ENCODE data around the gene CRABP2. TPM values are rescaled to one million over a fixed set of nuclear protein-coding genes. Genes with fewer than 3 reads are reported as not detected.

The CRABP2 gene
- total RNA-seq, 1 experiment from 2014 or later: 209 TPM

DNA sequence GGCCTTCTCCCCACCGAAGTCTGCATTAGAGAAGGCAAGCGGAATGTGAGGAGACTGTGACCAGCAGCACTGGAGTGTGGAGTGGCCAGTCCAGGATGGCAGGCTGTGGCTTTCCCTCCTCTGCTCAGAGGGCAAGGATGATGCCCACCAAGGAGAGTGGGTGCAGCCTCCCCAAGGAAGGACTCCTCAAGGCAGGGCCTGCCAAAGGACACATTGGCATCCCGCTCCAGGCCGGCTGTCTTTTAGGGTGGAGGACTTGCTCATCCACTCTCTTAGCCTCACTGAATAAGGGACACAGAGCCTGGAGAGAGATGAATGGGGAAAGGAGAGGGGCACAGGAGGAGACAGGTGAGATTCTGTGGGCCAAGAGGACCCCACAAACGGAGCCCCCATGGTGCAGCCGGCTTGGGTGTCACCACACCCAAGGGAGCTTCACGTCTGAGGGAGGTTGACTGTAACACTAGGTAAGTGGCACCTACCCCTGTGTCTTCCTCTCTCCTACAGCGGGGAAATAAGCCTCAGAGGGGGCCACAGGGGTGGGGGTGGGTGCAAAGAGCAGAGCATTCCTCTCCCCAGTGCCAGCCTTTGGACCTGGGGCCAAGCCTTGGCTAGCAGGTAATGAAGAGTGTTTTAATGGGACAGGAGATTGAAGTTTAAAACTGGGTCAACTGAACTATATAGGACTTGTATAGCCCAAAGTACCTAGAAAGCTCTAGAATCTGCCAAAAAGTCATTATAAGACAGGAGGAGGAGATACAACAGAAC is 24.0 kb downstream of the CRABP2 start:
- no peak overlapping the region for H3K4me2 ChIP-seq (ENCODE audit: low read length)
- H3K4me3 ChIP-seq (replicated peaks in 1 of 2; ENCODE audit: low read depth in 1 of 2, low read length in 2 of 2): no peak overlapping the region
- H3K36me3 ChIP-seq (ENCODE audit: control insufficient read depth in 1 of 2, insufficient read depth in 2 of 2, low read length in 2 of 2): no peaks in the 10 kb centered on the region
- H3K27ac ChIP-seq (ENCODE audit: low read depth, low read length): no peak overlapping the region
- no peak overlapping the region for H3K9ac ChIP-seq (ENCODE audit: low read length)
- no peaks in the 10 kb centered on the region for H3K79me2 ChIP-seq (ENCODE audit: insufficient read depth, low read length)
- no TSS peak for BruUV-seq (replicated peaks)
- DNase-seq (ENCODE audit: low read depth, low spot score) (no peak), ATAC-seq (no peak)
- intact Hi-C loops (cut with micrococcal nuclease): no loop called here
- H2AFZ ChIP-seq (ENCODE audit: low read depth, low read length, poor library complexity, severe bottlenecking): no peak overlapping the region
- ChIA-PET RAD21 (ENCODE audit: low non-redundant PET in 1 of 2, low total read pairs in 2 of 2, uncharacterized antibody in 2 of 2, unreplicated experiment in 2 of 2) (no interaction called here), POLR2A (interaction anchor here (1.4 kb wide), 1 partner anchor 20 kb away, joined by 8 read pairs; no protein-coding TSS in a partner anchor), CTCF (interaction anchor here (0.9 to 2.6 kb wide), 6 partner anchors 12 to 179 kb away, joined by 3 to 13 read pairs (median 8); partner anchors contain the start of genes CRABP2 and NTRK1)
- TF ChIP-seq, protein P1, sequence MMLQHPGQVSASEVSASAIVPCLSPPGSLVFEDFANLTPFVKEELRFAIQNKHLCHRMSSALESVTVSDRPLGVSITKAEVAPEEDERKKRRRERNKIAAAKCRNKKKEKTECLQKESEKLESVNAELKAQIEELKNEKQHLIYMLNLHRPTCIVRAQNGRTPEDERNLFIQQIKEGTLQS (IDR thresholded peaks at IDR 0.05): no peak
- TF ChIP-seq ZFX (IDR thresholded peaks at IDR 0.05) (no peak), SP1 (IDR thresholded peaks at IDR 0.05; ENCODE audit: low read depth) (no peak)
- TF ChIP-seq, protein P2, sequence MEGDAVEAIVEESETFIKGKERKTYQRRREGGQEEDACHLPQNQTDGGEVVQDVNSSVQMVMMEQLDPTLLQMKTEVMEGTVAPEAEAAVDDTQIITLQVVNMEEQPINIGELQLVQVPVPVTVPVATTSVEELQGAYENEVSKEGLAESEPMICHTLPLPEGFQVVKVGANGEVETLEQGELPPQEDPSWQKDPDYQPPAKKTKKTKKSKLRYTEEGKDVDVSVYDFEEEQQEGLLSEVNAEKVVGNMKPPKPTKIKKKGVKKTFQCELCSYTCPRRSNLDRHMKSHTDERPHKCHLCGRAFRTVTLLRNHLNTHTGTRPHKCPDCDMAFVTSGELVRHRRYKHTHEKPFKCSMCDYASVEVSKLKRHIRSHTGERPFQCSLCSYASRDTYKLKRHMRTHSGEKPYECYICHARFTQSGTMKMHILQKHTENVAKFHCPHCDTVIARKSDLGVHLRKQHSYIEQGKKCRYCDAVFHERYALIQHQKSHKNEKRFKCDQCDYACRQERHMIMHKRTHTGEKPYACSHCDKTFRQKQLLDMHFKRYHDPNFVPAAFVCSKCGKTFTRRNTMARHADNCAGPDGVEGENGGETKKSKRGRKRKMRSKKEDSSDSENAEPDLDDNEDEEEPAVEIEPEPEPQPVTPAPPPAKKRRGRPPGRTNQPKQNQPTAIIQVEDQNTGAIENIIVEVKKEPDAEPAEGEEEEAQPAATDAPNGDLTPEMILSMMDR (IDR thresholded peaks at IDR 0.05 in 2 of 3, conservative IDR thresholded peaks at IDR 0.05 in 1 of 3; ENCODE audit: borderline replicate concordance in 1 of 3, insufficient read depth in 1 of 3, low read depth in 2 of 3, low read length in 2 of 3): no peak
- H4K20me1 ChIP-seq (ENCODE audit: insufficient read depth): no peaks in the 10 kb centered on the region
- no peaks in the 10 kb centered on the region for H3K9me3 ChIP-seq (ENCODE audit: control insufficient read depth in 1 of 2, insufficient read depth in 1 of 2, low read depth in 1 of 2, low read length in 2 of 2)
- peaks cover 26 to 48% of the 10 kb centered on the region in 2 experiments for H3K4me1 ChIP-seq (ENCODE audit: control insufficient read depth in 1 of 2, insufficient read depth in 2 of 2, low read length in 2 of 2)
- no peaks in the 10 kb centered on the region for H3K9me2 ChIP-seq (ENCODE audit: insufficient read depth)
- no peaks in the 10 kb centered on the region for H3K27me3 ChIP-seq (ENCODE audit: insufficient read depth, low read length)

DNA sequence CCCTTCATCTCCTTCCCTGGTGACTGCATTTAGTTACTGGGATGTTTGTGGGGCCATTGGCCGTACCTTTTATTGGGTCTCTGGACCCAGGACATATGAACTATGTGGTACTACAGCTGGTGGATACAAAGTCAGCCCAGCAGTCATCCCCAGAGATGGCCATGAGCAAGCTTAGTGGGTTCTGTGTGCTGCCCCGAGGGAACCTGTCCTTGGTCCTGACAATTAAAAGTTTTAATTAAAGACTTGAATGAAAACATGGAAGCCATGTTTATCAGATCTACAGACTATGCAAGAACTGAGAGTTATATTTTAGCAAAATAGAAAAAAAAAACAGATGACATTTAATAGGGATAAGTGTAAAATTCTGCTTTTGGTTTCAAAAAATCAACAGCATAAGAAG is 25.3 kb downstream of the CRABP2 start:
- CTCF ChIA-PET: interaction anchor here (1.1 to 1.9 kb wide), 4 partner anchors 9 to 180 kb away, joined by 3 to 8 read pairs (median 5); partner anchors contain the start of gene NTRK1
- Histone ChIP-seq H3K9ac (ENCODE audit: low read length) (no peak overlapping the region), H2AFZ (ENCODE audit: low read depth, low read length, poor library complexity, severe bottlenecking) (no peak overlapping the region), H3K4me2 (ENCODE audit: low read length) (no peak overlapping the region), H4K20me1 (ENCODE audit: insufficient read depth) (no peaks in the 10 kb centered on the region), H3K4me3 (replicated peaks in 1 of 2; ENCODE audit: low read depth in 1 of 2, low read length in 2 of 2) (no peak overlapping the region), H3K9me2 (ENCODE audit: insufficient read depth) (no peaks in the 10 kb centered on the region), H3K4me1 (ENCODE audit: control insufficient read depth in 1 of 2, insufficient read depth in 2 of 2, low read length in 2 of 2) (peaks cover 20 to 43% of the 10 kb centered on the region in 2 experiments), H3K79me2 (ENCODE audit: insufficient read depth, low read length) (no peaks in the 10 kb centered on the region), H3K27me3 (ENCODE audit: insufficient read depth, low read length) (no peaks in the 10 kb centered on the region), H3K36me3 (ENCODE audit: control insufficient read depth in 1 of 2, insufficient read depth in 2 of 2, low read length in 2 of 2) (no peaks in the 10 kb centered on the region), H3K27ac (ENCODE audit: low read depth, low read length) (no peak overlapping the region), H3K9me3 (ENCODE audit: control insufficient read depth in 1 of 2, insufficient read depth in 1 of 2, low read depth in 1 of 2, low read length in 2 of 2) (no peaks in the 10 kb centered on the region)
- no TSS peak for BruUV-seq (replicated peaks)
- POLR2A ChIA-PET: interaction anchor here (0.6 kb wide), 1 partner anchor 19 kb away, joined by 3 read pairs; no protein-coding TSS in a partner anchor
- RAD21 ChIA-PET (ENCODE audit: low non-redundant PET in 1 of 2, low total read pairs in 2 of 2, uncharacterized antibody in 2 of 2, unreplicated experiment in 2 of 2): no interaction called here
- DNase-seq (ENCODE audit: low read depth, low spot score) (no peak), ATAC-seq (no peak)
- intact Hi-C loops (cut with micrococcal nuclease): no loop called here
- no peak for TF ChIP-seq FOSL1 (IDR thresholded peaks at IDR 0.05; ENCODE audit: low read depth)
- TF ChIP-seq, protein P3, sequence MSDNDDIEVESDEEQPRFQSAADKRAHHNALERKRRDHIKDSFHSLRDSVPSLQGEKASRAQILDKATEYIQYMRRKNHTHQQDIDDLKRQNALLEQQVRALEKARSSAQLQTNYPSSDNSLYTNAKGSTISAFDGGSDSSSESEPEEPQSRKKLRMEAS (IDR thresholded peaks at IDR 0.05): no peak
- TF ChIP-seq EZH2phosphoT487 (IDR thresholded peaks at IDR 0.05; ENCODE audit: borderline replicate concordance): no peak
- TF ChIP-seq, protein P4, sequence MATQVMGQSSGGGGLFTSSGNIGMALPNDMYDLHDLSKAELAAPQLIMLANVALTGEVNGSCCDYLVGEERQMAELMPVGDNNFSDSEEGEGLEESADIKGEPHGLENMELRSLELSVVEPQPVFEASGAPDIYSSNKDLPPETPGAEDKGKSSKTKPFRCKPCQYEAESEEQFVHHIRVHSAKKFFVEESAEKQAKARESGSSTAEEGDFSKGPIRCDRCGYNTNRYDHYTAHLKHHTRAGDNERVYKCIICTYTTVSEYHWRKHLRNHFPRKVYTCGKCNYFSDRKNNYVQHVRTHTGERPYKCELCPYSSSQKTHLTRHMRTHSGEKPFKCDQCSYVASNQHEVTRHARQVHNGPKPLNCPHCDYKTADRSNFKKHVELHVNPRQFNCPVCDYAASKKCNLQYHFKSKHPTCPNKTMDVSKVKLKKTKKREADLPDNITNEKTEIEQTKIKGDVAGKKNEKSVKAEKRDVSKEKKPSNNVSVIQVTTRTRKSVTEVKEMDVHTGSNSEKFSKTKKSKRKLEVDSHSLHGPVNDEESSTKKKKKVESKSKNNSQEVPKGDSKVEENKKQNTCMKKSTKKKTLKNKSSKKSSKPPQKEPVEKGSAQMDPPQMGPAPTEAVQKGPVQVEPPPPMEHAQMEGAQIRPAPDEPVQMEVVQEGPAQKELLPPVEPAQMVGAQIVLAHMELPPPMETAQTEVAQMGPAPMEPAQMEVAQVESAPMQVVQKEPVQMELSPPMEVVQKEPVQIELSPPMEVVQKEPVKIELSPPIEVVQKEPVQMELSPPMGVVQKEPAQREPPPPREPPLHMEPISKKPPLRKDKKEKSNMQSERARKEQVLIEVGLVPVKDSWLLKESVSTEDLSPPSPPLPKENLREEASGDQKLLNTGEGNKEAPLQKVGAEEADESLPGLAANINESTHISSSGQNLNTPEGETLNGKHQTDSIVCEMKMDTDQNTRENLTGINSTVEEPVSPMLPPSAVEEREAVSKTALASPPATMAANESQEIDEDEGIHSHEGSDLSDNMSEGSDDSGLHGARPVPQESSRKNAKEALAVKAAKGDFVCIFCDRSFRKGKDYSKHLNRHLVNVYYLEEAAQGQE (IDR thresholded peaks at IDR 0.05; ENCODE audit: low read depth): no peak
- no peak for TF ChIP-seq YY1 (IDR thresholded peaks at IDR 0.05; ENCODE audit: extremely low read depth, insufficient replicate concordance, low read depth, low read length)

Measured in HCT116 (cell line).